IMR-90 (cell line): ENCODE results near the gene DUSP2.

Source experiments
- BHLHE40 ChIP-seq: fragments of 150-350 bp; IDR thresholded peaks from 2 replicates; pipeline ENCODE4 v1.6.1; 2016; ENCODE audit warnings: mild to moderate bottlenecking, low read depth, low read length
- CEBPB ChIP-seq: IDR thresholded peaks from 2 replicates; pipeline ENCODE4 v1.6.1; 2012; ENCODE audit warnings: low read depth, low read length, improper control_type of control experiment
- CHD1 ChIP-seq: IDR thresholded peaks from 2 replicates; pipeline ENCODE4 v1.6.1; 2012; ENCODE audit warnings: low read depth, low read length, improper control_type of control experiment
- CTCF ChIP-seq: conservative IDR thresholded peaks from 2 replicates; pipeline ENCODE4 v1.5.1; 2012; ENCODE audit warnings: mild to moderate bottlenecking, low read depth, low read length, improper control_type of control experiment
- FOS ChIP-seq: fragments of 150-350 bp; IDR thresholded peaks from 2 replicates; pipeline ENCODE4 v1.6.1; 2016; ENCODE audit warnings: low read depth, low read length
- MAFK ChIP-seq: IDR thresholded peaks from 2 replicates; pipeline ENCODE4 v1.6.1; 2012; ENCODE audit warnings: low read depth, low read length, improper control_type of control experiment
- MAZ ChIP-seq: IDR thresholded peaks from 2 replicates; pipeline ENCODE4 v1.6.1; 2012; ENCODE audit warnings: low read depth, mild to moderate bottlenecking, low read length, improper control_type of control experiment, moderate library complexity, borderline replicate concordance
- MXI1 ChIP-seq: IDR thresholded peaks from 2 replicates; pipeline ENCODE4 v1.6.1; 2012; ENCODE audit warnings: low read depth, mild to moderate bottlenecking, low read length, moderate library complexity, borderline replicate concordance
- POLR2A ChIP-seq: IDR thresholded peaks from 2 replicates; pipeline ENCODE4 v1.6.1; 2012; ENCODE audit warnings: mild to moderate bottlenecking, low read depth, low read length
- RAD21 ChIP-seq: IDR thresholded peaks from 2 replicates; pipeline ENCODE4 v1.6.1; 2012; ENCODE audit warnings: low read length, improper control_type of control experiment
- RCOR1 ChIP-seq: IDR thresholded peaks from 2 replicates; pipeline ENCODE4 v1.6.1; 2012; ENCODE audit warnings: mild to moderate bottlenecking, low read length, improper control_type of control experiment; ENCODE audit not compliant: insufficient replicate concordance
- RFX5 ChIP-seq: IDR thresholded peaks from 2 replicates; pipeline ENCODE4 v1.8.0; 2012; ENCODE audit warnings: low read depth, mild to moderate bottlenecking, low read length, moderate library complexity
- SMC3 ChIP-seq: fragments of 150-350 bp; IDR thresholded peaks from 2 replicates; pipeline ENCODE4 v1.6.1; 2016; ENCODE audit warnings: low read depth, mild to moderate bottlenecking, antibody characterized with exemption, low read length, moderate library complexity
- USF2 ChIP-seq: fragments of 150-350 bp; IDR thresholded peaks from 2 replicates; pipeline ENCODE4 v1.6.1; 2017; ENCODE audit warnings: mild to moderate bottlenecking, antibody characterized with exemption, low read length, low read depth

GRCh38 chr2:96151595-96152303, 6.5 kb upstream of the DUSP2 start:
- no peak for TF ChIP-seq RFX5
- no peak for TF ChIP-seq CHD1
- no peak for TF ChIP-seq CTCF
- no peak for TF ChIP-seq USF2
- no peak for TF ChIP-seq BHLHE40
- TF ChIP-seq CEBPB = no peak
- no peak for TF ChIP-seq SMC3
- TF ChIP-seq MXI1 = no peak
- TF ChIP-seq POLR2A = no peak
- no peak for TF ChIP-seq RAD21
- TF ChIP-seq MAZ = no peak
- no peak for TF ChIP-seq MAFK
- no peak for TF ChIP-seq RCOR1
- no peak for TF ChIP-seq FOS
